ENCODE results near the gene RAB11B. TPM values are rescaled to one million over a fixed set of nuclear protein-coding genes. Genes with fewer than 3 reads are reported as not detected.

The RAB11B gene
- total RNA-seq, 1 experiment from 2014 or later: 140 TPM

GRCh38 chr19:8451885-8452284 lies 61.7 kb downstream of the RAB11B start:
- intact Hi-C loops (cut with micrococcal nuclease): no loop called here
- BruUV-seq (replicated peaks): no TSS peak
- Histone ChIP-seq H3K36me3 (ENCODE audit: control insufficient read depth in 1 of 2, insufficient read depth in 2 of 2, low read length in 2 of 2) (peaks cover 29 to 39% of the 10 kb centered on the region in 2 experiments; a peak in 3 of 4 replicates), H3K9ac (ENCODE audit: low read length) (no peak overlapping the region), H3K27ac (ENCODE audit: low read depth, low read length) (no peak overlapping the region), H3K27me3 (ENCODE audit: insufficient read depth, low read length) (no peaks in the 10 kb centered on the region), H3K4me2 (ENCODE audit: low read length) (peak overlapping the region; percentile 5; the same call in 1 of the 2 replicates), H3K4me1 (ENCODE audit: control insufficient read depth in 1 of 2, insufficient read depth in 2 of 2, low read length in 2 of 2) (peaks cover 20 to 43% of the 10 kb centered on the region in 2 experiments), H2AFZ (ENCODE audit: low read depth, low read length, poor library complexity, severe bottlenecking) (no peak overlapping the region), H3K9me2 (ENCODE audit: insufficient read depth) (no peaks in the 10 kb centered on the region), H3K4me3 (replicated peaks in 1 of 2; ENCODE audit: low read depth in 1 of 2, low read length in 2 of 2) (no peak overlapping the region), H3K79me2 (ENCODE audit: insufficient read depth, low read length) (peaks cover 100% of the 10 kb centered on the region), H4K20me1 (ENCODE audit: insufficient read depth) (peaks cover 74% of the 10 kb centered on the region), H3K9me3 (ENCODE audit: control insufficient read depth in 1 of 2, insufficient read depth in 1 of 2, low read depth in 1 of 2, low read length in 2 of 2) (no peaks in the 10 kb centered on the region)
- ChIA-PET CTCF (no interaction called here), RAD21 (ENCODE audit: low non-redundant PET in 1 of 2, low total read pairs in 2 of 2, uncharacterized antibody in 2 of 2, unreplicated experiment in 2 of 2) (interaction anchor here in 1 of 2 experiments (0.6 kb wide), 1 partner anchor 175 kb away, joined by 3 read pairs; no protein-coding TSS in a partner anchor), POLR2A (no interaction called here)
- ATAC-seq (peak; percentile 55), DNase-seq (ENCODE audit: low read depth, low spot score) (no peak)
- TF ChIP-seq CEBPB (IDR thresholded peaks at IDR 0.05; ENCODE audit: low read depth) (no peak), EGR1 (IDR thresholded peaks at IDR 0.05; ENCODE audit: low read depth) (no peak), FOSL1 (IDR thresholded peaks at IDR 0.05; ENCODE audit: low read depth) (no peak), RAD21 (IDR thresholded peaks at IDR 0.05; ENCODE audit: low read depth) (no peak), SRF (IDR thresholded peaks at IDR 0.05; ENCODE audit: low read depth) (no peak), ZBTB33 (IDR thresholded peaks at IDR 0.05; ENCODE audit: extremely low read depth, insufficient replicate concordance, low read length) (no peak), YY1 (IDR thresholded peaks at IDR 0.05; ENCODE audit: extremely low read depth, insufficient replicate concordance, low read depth, low read length) (no peak), CBX3 (IDR thresholded peaks at IDR 0.05; ENCODE audit: low read depth) (no peak), JUND (IDR thresholded peaks at IDR 0.05) (no peak), ELF1 (IDR thresholded peaks at IDR 0.05; ENCODE audit: borderline replicate concordance, low read depth) (no peak), ATF3 (IDR thresholded peaks at IDR 0.05) (no peak), ZNF274 (IDR thresholded peaks at IDR 0.05; ENCODE audit: low read depth, low read length) (no peak), TCF7L2 (IDR thresholded peaks at IDR 0.05; ENCODE audit: borderline replicate concordance, extremely low read depth, insufficient read depth, insufficient read length) (no peak), REST (IDR thresholded peaks at IDR 0.05; ENCODE audit: low read depth) (no peak)
- TF ChIP-seq, protein P1, sequence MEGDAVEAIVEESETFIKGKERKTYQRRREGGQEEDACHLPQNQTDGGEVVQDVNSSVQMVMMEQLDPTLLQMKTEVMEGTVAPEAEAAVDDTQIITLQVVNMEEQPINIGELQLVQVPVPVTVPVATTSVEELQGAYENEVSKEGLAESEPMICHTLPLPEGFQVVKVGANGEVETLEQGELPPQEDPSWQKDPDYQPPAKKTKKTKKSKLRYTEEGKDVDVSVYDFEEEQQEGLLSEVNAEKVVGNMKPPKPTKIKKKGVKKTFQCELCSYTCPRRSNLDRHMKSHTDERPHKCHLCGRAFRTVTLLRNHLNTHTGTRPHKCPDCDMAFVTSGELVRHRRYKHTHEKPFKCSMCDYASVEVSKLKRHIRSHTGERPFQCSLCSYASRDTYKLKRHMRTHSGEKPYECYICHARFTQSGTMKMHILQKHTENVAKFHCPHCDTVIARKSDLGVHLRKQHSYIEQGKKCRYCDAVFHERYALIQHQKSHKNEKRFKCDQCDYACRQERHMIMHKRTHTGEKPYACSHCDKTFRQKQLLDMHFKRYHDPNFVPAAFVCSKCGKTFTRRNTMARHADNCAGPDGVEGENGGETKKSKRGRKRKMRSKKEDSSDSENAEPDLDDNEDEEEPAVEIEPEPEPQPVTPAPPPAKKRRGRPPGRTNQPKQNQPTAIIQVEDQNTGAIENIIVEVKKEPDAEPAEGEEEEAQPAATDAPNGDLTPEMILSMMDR (IDR thresholded peaks at IDR 0.05 in 2 of 3, conservative IDR thresholded peaks at IDR 0.05 in 1 of 3; ENCODE audit: borderline replicate concordance in 1 of 3, insufficient read depth in 1 of 3, low read depth in 2 of 3, low read length in 2 of 3): no peak
